ENCODE measurements around the gene PRG2.
A peak's percentile ranks its signal among the peaks of the same experiment; 100 is the strongest.

Gene PRG2

DNA sequence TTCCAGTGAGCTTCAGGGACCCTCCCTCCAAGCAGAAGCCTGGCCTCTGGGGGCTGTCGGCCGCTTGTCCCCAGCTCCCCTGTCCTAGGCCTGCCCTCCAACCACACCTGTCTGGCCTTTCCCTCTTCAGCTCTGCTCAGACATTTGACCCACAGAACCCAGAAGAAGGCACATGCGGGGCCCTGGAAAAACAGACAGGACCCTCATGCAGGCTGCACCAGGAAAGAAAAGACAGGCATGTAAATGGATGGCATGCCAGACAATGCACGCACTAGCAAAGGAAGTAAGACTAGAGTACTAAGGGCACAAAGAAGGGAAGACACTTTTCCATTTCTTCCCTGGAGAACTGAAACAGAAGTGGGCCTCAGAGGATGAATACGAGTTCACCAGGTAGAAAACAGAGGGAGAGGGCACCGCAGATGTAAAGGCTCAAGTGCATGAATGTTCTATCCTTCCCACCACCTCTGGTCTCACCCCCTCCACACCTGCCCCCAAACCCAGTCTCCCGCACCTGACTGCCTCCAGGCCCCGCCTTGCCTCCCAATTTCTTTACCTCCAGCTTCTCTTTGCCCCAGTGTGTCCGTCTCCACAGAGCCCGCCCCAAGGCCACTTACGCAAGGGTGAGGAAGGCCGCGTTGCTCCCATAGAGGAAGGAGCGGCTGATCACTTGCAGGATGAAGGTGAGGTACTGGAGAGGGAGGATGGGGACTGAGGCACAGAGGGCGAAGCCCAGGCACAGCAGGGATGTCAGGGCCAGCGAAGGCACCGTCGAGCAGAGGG lies 19.1 kb upstream of the PRG2 start:
- DNase-seq = no peak
- TF ChIP-seq GATA1 (IDR thresholded peaks at IDR 0.05; ENCODE audit: low read depth, low read length) (no peak), POLR2A (IDR thresholded peaks at IDR 0.05; ENCODE audit: low read length) (no peak)

DNA sequence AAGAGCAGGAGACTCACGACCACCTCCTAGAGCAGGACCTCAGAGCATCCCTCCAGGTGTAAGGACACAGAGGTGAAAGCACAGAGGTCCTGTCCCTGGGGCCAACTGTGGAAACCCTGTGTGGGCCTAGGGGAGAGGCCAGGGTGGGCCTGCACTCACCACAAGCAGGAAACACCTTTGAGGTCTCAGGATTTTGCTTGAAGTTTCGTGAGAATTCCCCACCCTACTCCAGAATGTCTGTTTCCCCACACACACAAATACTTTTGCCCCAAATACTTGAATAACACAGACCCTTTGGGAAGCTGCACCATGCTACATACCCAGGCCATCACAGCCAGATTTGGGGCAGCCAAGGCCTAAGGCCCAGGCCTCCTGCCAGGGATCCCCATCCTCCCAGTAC lies 18.3 kb upstream of the PRG2 start:
- no peak for DNase-seq
- TF ChIP-seq POLR2A (IDR thresholded peaks at IDR 0.05; ENCODE audit: low read length) (no peak), GATA1 (IDR thresholded peaks at IDR 0.05; ENCODE audit: low read depth, low read length) (no peak)

- TF ChIP-seq GATA1 (IDR thresholded peaks at IDR 0.05; ENCODE audit: low read depth, low read length) = no peak
- TF ChIP-seq POLR2A (IDR thresholded peaks at IDR 0.05; ENCODE audit: low read length) = no peak
- DNase-seq = no peak
Observed at GRCh38 chr11:57407941-57408475, 17.6 kb upstream of the PRG2 start.

GRCh38 chr11:57407010-57407920 lies 16.8 kb upstream of the PRG2 start:
- no peak for DNase-seq
- TF ChIP-seq GATA1 (IDR thresholded peaks at IDR 0.05; ENCODE audit: low read depth, low read length) (no peak), POLR2A (IDR thresholded peaks at IDR 0.05; ENCODE audit: low read length) (no peak)

DNA sequence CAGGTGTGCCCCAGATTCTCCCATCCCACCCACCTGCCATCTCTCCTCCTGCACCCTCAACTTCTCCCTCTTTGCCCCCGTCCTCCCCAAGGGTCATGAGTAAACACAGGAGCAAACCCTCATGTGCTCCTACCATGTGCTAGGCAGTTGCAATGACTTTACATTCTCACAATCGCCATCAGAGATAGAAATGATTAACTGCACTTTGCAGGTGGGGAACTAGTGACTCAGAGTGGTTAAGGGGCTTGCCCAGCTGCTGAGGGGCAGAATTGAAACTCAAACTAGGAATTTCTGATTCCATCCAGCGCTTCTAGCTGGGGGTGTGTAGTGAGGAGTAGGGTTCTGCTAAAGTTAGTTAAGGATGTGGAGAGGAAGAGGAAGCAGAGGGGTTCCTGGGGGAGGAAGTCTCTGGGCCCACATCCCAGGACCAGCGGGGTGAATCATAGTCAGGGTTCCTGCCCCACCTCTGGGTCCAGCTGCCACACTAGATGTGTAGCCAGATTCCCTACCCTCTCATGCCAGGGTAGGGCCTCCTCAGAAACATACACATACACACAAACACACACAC lies 16.0 kb upstream of the PRG2 start:
- TF ChIP-seq GATA1 (IDR thresholded peaks at IDR 0.05; ENCODE audit: low read depth, low read length) (no peak), POLR2A (IDR thresholded peaks at IDR 0.05; ENCODE audit: low read length) (peak; percentile 53)
- peak; percentile 26 to 31 for DNase-seq

DNA sequence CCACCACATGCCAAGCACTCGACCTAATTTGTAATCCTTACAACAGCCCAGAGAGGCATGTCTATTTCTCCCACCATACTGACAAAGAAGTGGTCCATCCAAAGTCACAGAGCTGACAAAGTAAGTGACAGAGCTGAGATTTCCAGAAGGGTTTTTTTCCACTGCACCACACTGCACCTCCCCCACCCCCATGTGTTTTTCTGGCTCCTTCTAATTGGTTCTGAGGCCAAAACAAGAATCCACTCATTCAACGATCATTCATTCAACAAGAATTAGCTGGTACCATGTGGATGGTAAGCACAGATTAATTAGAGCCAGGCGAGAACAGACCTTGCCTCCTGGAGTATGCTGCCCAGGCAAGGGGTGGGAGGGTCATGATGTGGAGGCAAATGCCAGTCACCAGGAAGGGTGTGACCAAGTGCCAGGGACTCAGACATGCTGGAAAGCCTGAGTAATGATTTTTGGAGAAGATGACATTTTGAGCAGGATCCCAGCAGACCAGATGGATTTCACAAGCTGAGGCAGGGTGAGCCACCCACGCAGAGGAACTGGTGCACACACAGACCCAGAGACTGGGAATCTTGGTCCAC lies 14.9 kb upstream of the PRG2 start:
- TF ChIP-seq GATA1 (IDR thresholded peaks at IDR 0.05; ENCODE audit: low read depth, low read length) = no peak
- peak; percentile 4 for TF ChIP-seq POLR2A (IDR thresholded peaks at IDR 0.05; ENCODE audit: low read length)
- DNase-seq = no peak

DNA sequence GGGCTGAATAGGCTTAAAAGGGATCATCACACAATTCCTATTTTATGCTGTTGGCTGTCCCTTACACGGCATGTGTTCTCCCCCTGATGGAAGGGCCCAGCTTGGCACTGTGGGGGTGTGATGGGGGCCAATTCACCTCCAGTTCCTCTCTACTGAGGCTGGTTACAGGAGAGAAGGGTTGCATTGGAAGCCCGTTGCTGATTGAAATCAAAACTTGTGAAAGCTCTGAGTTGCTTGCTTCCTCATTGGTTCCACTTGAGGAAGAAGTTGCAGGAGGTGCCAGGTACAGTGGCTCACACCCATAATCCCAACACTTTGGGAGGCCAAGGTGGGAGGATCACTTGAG lies 13.3 kb upstream of the PRG2 start:
- DNase-seq = no peak
- TF ChIP-seq GATA1 (IDR thresholded peaks at IDR 0.05; ENCODE audit: low read depth, low read length) = no peak
- no peak for TF ChIP-seq POLR2A (IDR thresholded peaks at IDR 0.05; ENCODE audit: low read length)

GRCh38 chr11:57403003-57403801 lies 12.8 kb upstream of the PRG2 start:
- DNase-seq = peak; percentile 80 to 89

- DNase-seq = peak; percentile 81 to 92
- TF ChIP-seq GATA1 (IDR thresholded peaks at IDR 0.05; ENCODE audit: low read depth, low read length) (no peak), POLR2A (IDR thresholded peaks at IDR 0.05; ENCODE audit: low read length) (peak; percentile 53)
Observed at GRCh38 chr11:57402188-57403002, 11.9 kb upstream of the PRG2 start.

DNA sequence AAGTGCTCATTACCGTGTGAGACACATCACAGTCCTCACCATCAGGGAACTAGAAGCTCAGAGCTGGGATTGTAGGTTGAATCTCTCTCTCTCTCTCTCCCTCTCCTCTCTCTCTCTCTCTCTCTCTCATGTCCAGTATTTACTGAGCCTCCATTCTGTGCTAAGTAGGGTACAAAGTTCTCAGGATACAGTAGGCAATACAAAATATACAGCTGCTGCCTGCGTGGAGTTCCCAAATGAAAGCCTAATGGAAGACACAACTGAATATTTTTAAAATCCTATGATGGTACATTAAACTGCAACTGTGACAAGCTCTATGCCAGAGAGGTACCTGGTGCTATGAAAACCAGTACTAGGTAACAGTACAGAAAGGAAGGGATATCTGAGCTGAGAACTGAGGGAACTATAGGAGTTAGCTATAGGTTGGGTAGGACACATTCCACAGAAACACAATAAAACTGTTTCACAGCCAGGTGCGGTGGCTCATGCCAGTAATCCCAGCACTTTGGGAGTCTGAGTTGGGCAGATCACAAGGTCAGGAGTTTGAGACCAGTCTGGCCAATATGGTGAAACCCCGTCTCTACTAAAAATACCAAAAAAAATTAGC lies 9.6 kb upstream of the PRG2 start:
- DNase-seq = no peak
- TF ChIP-seq POLR2A (IDR thresholded peaks at IDR 0.05; ENCODE audit: low read length) (no peak), GATA1 (IDR thresholded peaks at IDR 0.05; ENCODE audit: low read depth, low read length) (no peak)

DNA sequence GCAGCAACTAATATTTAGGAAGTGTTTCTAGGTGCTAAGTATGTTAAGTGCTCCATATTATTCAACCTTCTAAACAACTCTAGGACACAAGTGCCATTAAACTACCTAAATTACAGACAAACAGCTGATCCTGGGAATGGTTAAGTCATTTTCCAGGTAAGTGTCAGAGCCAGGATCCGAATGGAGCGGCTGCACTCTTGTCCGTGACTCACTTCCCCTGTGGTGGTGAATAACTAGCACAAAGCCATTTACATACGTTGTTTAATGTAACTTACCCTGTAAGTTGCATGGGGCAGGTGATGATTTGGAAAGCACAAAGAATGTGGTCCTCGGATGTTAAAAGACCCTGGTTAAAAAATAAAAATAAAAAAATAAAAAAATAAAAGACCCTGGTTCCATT lies 8.8 kb upstream of the PRG2 start:
- TF ChIP-seq POLR2A (IDR thresholded peaks at IDR 0.05; ENCODE audit: low read length) = no peak
- TF ChIP-seq GATA1 (IDR thresholded peaks at IDR 0.05; ENCODE audit: low read depth, low read length) = no peak
- no peak for DNase-seq

- DNase-seq = no peak
- no peak for TF ChIP-seq POLR2A (IDR thresholded peaks at IDR 0.05; ENCODE audit: low read length)
- TF ChIP-seq GATA1 (IDR thresholded peaks at IDR 0.05; ENCODE audit: low read depth, low read length) = no peak
Observed at GRCh38 chr11:57397394-57397990, 7.0 kb upstream of the PRG2 start.

Data from erythroblast (primary cell).